GM08714 (cell line): ENCODE measurements around the gene PNLIPRP2.

Experiments used
- H3K4me3 ChIP-seq: fragments of 200-500 bp; sonication (Bioruptor generic); 2 replicates; pipeline ENCODE4 v1.5.1; 2014; ENCODE audit warnings: mild to moderate bottlenecking, low read length, inconsistent platforms
- ZNF274 ChIP-seq: IDR thresholded peaks from 2 replicates; pipeline ENCODE4 v1.6.1; 2012; ENCODE audit warnings: mild to moderate bottlenecking, low read depth, low read length

Gene PNLIPRP2

DNA sequence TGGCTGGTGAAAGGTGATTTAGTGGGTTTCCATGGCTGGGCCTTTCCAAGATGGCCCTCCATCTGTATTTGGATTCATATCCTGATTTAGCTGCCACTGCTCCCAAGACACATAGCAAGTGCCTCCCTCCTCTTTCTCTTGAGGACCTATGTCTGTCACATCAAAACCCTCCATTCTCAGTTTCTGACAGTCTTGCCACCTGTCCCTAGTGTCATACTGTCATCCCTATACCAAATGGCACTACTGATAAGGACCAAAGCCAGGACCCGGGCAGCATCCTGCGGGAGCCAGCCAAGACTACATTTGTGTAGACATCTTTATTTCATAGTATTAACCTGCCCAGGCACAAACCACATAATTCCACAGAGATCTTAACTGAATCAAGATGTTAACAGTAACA lies 34.8 kb downstream of the PNLIPRP2 start:
- TF ChIP-seq ZNF274, result no peak
- H3K4me3 ChIP-seq, result no peak overlapping the region

DNA sequence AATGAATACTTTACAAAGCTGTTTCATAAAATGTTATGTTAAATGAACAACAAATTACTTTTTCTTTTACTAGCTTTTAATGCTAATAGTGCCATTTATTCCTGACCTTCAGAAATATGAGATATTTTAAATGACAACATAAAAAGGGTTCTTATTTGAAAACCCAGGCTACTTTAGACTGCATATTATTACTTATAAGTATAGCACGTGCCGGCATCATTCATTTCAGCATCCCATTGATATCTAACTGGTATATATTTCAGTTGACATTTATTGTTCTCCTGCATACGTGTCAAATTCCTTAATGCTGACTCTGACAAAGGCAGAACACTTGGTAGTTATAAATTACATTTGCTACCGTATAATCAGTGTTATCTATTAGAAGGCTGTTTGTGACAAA lies 35.3 kb downstream of the PNLIPRP2 start:
- TF ChIP-seq ZNF274, result no peak
- no peak overlapping the region for H3K4me3 ChIP-seq

DNA sequence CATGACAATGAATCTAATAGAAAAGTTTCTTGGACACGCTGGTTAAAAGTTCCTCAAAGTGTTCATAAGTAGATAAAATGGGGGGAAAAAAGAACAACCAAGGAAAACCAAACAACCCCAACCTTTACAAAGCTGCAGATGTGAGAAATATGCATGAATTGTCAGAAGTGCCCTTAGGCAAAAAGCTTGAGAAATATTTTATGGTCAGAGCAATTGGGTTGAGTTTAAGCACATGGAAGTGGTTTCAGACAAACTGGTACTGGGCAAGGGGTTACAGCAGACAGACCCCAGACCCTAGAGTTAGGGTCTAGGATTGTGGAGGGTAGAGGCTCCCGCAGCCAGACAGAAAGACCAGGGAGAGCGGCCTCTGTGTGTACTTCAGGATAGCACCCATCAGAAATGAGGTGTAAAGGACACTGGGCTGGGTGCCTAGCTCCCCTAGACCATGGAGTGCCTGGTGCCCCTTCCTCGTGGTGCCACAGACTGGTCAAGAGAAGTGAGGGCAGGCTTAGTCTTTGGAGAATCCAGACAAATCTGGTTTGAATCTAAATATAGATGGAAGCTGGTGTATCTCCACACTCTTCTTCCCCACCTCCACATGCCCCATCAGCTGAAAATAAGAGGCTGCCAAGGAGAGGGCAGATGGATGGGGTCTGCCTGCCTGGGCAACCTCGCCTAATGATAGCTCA lies 37.3 kb downstream of the PNLIPRP2 start:
- TF ChIP-seq ZNF274, result no peak

GRCh38 chr10:116659049-116659670 lies 38.4 kb downstream of the PNLIPRP2 start:
- no peak overlapping the region for H3K4me3 ChIP-seq
- no peak for TF ChIP-seq ZNF274

More for the DNA sequence above, 37.3 kb downstream of the PNLIPRP2 start:
- H3K4me3 ChIP-seq, result no peak overlapping the region

- H3K4me3 ChIP-seq, result no peak overlapping the region
- no peak for TF ChIP-seq ZNF274
Observed at GRCh38 chr10:116660860-116661259, 40.1 kb downstream of the PNLIPRP2 start.

- no peak overlapping the region for H3K4me3 ChIP-seq
- no peak for TF ChIP-seq ZNF274
Observed at GRCh38 chr10:116663342-116663741, 42.6 kb downstream of the PNLIPRP2 start.

- TF ChIP-seq ZNF274, result no peak
Observed at GRCh38 chr10:116664631-116665030, 43.9 kb downstream of the PNLIPRP2 start.

DNA sequence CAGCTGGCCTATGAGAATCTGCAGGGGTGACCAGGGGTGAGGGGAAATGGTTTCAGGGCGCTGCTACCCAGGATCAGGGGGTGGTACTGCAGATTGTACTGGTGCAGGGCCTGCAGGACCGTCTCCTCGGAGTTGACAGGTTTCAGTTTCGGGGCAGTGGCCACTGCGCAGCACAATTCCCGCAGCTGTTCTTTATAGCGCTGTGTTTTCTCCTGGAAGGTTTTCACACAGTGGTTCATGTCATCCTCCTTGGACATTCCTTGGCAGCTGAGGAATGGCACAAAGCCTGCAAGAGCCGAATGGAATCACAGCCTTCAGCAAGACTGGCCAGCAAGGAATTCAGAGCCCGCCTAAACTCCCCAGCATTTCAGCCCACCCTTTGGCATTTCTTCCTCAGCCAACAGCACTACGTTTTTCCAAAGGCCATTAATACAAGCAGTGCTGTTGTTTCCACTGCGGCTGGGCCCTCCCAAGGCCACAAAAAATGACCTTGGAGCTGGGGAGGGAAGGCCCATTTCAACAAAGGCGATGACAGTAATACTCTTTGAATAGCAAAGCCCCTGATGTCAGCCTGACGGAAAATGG lies 44.9 kb downstream of the PNLIPRP2 start:
- no peak overlapping the region for H3K4me3 ChIP-seq
- no peak for TF ChIP-seq ZNF274

More at GRCh38 chr10:116664631-116665030, 43.9 kb downstream of the PNLIPRP2 start:
- no peak overlapping the region for H3K4me3 ChIP-seq

DNA sequence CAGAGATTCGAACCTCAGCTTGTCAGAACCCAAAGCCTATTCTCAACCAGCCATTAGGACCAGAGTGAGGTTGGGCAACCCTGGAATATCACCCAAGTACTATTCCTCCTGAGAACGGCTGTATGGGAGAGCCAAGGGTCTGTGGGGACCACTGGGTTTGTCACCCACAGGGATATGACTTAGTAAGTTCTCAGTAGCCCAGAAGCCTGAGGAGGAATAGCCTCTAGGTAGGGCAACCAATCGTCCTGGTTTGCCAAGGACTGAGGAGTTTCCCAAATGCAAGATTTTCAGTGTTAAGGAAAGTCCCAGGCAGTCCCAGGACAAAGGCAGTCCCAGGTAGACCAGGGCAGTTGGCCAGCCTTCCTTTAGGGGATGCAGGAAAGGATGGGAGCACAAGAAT lies 46.7 kb downstream of the PNLIPRP2 start:
- H3K4me3 ChIP-seq, result no peak overlapping the region
- no peak for TF ChIP-seq ZNF274

DNA sequence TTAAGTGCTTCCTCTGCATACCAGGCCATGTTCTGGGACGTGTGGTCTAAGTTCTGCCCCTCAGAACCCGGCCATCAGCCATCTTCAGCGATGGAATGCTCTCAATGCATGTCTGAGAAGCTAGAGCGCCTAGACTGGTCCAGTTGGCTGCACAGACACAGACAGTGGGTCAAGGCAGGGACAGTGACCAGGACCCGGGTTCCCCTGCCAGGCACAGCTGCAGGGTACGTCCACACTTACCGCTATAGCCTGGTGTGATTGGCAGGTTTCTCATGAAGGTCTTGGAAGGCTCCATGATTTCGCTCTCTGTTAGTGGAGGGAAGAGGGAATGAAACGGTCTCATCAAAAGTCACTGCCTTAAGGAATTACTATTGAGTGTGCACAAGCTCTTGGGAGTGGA lies 47.3 kb downstream of the PNLIPRP2 start:
- no peak overlapping the region for H3K4me3 ChIP-seq
- no peak for TF ChIP-seq ZNF274

DNA sequence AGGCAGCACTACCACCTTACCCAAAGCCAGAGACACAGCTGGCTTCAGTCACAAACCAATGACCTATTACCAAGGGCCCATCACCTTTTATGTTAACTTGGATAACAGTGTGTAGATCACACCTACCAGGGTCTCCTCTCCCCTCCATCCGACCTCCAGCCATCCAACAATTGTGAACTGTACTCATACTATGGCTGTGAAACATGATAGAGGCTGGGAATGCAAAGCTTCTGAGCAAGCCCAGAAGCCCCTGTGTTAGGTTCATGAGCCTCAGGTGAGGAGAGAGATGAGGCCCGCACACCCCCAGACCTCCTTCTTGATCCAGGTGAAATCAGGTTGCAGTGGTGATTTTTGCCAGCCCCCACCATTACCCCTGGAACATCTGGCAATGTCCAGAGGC lies 47.7 kb downstream of the PNLIPRP2 start:
- no peak overlapping the region for H3K4me3 ChIP-seq
- TF ChIP-seq ZNF274, result no peak

GRCh38 chr10:116669080-116669479 lies 48.3 kb downstream of the PNLIPRP2 start:
- no peak overlapping the region for H3K4me3 ChIP-seq
- no peak for TF ChIP-seq ZNF274

DNA sequence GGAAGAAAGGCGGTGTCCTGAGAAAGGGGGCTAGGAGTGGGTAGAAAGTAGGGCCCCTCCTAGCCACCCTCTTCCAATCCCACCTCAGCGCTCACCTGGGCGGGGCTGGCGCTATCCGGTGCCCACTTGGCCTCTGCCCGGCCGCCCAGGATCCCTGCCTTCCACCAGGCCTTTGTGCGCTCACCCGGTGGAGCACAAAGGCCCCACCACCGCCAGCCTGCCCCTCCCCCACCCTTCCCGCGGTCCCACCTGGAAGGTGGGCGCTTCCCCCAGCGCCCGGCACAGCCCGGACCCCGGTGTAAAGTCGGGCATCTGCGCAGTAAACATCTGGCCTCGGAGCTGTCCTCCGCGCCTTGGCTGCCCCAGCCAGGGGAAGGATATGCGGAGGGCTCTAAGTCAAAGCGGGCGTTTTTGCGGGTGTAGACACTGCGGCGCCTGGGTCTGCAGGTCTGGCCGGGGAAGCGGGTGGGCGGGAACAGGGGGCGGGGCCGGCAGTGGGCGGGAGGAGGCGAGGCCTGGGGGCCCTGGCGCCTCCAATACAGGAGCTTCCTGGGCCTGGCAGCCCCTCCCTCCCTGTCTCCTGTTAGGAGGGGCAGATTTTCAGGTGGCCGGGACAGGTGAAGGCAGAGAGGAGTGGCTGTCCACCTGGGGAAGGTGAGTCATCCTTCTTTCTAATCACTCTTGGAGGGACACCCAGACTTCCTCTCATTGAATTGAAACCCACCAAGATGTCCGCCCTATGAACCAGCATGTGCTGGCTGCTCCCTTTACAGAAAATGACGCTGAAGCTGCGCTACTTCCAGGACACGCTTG lies 49.3 kb downstream of the PNLIPRP2 start:
- TF ChIP-seq ZNF274, result no peak
- H3K4me3 ChIP-seq, result no peak overlapping the region

- H3K4me3 ChIP-seq, result no peak overlapping the region
Observed at GRCh38 chr10:116670706-116671105, 50.0 kb downstream of the PNLIPRP2 start.

More at GRCh38 chr10:116670706-116671105, 50.0 kb downstream of the PNLIPRP2 start:
- no peak for TF ChIP-seq ZNF274
